RWPE2 (cell line): ENCODE results near the gene NCOA7.

ENCODE experiments used
- ATAC-seq: fragments of 200-7000 bp; cut with Tn5 transposase; 3 replicates; pipeline ENCODE4 v1.9.1; 2021; ENCODE audit warnings: low read depth
- DNase-seq: peaks from one replicate; pipeline ENCODE4 v3.0.0-alpha.2; 2020; ENCODE audit warnings: low spot score
- H3K27ac ChIP-seq: fragments of 450-650 bp; 2 replicates; pipeline ENCODE4 v1.5.1; 2017; ENCODE audit warnings: mild to moderate bottlenecking; ENCODE audit not compliant: poor library complexity, severe bottlenecking
- H3K27me3 ChIP-seq: fragments of 250-450 bp; sonication (Bioruptor Pico); 2 replicates; pipeline ENCODE4 v1.5.1; 2021; ENCODE audit warnings: mild to moderate bottlenecking, moderate library complexity; ENCODE audit not compliant: insufficient read depth, poor library complexity, severe bottlenecking
- H3K36me3 ChIP-seq: fragments of 250-450 bp; sonication (Bioruptor Pico); 2 replicates; pipeline ENCODE4 v1.5.1; 2020; ENCODE audit warnings: low read depth, mild to moderate bottlenecking, moderate library complexity
- H3K4me1 ChIP-seq: fragments of 250-450 bp; sonication (Bioruptor Pico); 2 replicates; pipeline ENCODE4 v1.5.1; 2021; ENCODE audit warnings: mild to moderate bottlenecking, moderate library complexity; ENCODE audit not compliant: insufficient read depth, poor library complexity, severe bottlenecking
- H3K4me3 ChIP-seq: fragments of 250-450 bp; sonication (Bioruptor Pico); 2 replicates; pipeline ENCODE4 v1.5.1; 2021; ENCODE audit warnings: mild to moderate bottlenecking, moderate library complexity; ENCODE audit not compliant: severe bottlenecking
- H3K9me3 ChIP-seq: fragments of 250-450 bp; sonication (Bioruptor Pico); 2 replicates; pipeline ENCODE4 v1.5.1; 2021; ENCODE audit warnings: mild to moderate bottlenecking, moderate library complexity; ENCODE audit not compliant: severe bottlenecking
- TF ChIP-seq, protein P1 (sequence below): fragments of 450-650 bp; IDR thresholded peaks from one replicate; pipeline ENCODE4 v1.5.1; 2017; ENCODE audit warnings: mild to moderate bottlenecking, moderate library complexity; ENCODE audit not compliant: poor library complexity, severe bottlenecking

The NCOA7 gene

DNA sequence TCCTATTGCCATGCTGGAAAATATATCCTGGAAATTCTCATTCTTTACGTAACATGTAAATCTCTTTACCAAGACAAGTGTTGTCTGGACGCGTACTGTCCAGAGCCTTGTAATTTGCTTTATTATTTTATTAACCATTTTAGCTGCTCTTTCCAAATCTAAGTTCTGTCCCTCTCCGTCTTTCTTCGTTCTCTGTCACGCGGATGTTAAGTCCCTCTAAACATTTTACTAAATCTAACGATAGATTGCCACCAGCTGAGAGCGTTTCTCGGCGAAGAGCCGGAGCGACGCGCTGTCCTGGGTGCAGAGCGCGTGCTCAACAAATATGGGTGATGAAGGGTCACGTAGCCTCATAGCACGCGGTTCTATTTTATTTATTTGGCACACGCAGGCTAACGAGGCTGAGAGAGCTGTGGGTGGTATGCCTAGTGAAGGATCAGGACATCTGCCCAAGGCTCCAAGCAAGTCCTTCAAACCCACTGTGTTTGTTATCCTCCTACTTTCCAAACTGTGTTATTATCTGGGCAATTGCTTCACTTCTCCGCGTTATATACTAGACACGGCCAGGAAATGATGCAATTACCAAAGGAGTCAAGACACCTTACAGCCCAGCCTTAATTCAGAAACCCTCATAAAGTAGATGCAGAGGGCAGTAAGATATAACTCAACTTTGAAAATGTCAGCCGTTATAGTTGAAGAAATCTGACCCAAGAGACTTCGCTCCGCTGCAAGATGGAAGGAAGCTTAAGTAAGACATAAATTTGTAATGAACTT, 10.0 kb upstream of the NCOA7 start:
- no peak for DNase-seq
- Histone ChIP-seq H3K27me3 (no peaks in the 10 kb centered on the region), H3K4me1 (peaks cover 9% of the 10 kb centered on the region), H3K27ac (peak overlapping the region; percentile 84), H3K9me3 (no peaks in the 10 kb centered on the region), H3K4me3 (peak overlapping the region; percentile 58), H3K36me3 (peaks cover under 1% of the 10 kb centered on the region; the same call in 1 of the 2 replicates)
- TF ChIP-seq, protein P1, sequence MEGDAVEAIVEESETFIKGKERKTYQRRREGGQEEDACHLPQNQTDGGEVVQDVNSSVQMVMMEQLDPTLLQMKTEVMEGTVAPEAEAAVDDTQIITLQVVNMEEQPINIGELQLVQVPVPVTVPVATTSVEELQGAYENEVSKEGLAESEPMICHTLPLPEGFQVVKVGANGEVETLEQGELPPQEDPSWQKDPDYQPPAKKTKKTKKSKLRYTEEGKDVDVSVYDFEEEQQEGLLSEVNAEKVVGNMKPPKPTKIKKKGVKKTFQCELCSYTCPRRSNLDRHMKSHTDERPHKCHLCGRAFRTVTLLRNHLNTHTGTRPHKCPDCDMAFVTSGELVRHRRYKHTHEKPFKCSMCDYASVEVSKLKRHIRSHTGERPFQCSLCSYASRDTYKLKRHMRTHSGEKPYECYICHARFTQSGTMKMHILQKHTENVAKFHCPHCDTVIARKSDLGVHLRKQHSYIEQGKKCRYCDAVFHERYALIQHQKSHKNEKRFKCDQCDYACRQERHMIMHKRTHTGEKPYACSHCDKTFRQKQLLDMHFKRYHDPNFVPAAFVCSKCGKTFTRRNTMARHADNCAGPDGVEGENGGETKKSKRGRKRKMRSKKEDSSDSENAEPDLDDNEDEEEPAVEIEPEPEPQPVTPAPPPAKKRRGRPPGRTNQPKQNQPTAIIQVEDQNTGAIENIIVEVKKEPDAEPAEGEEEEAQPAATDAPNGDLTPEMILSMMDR: no peak
- peak; percentile 78 for ATAC-seq

DNA sequence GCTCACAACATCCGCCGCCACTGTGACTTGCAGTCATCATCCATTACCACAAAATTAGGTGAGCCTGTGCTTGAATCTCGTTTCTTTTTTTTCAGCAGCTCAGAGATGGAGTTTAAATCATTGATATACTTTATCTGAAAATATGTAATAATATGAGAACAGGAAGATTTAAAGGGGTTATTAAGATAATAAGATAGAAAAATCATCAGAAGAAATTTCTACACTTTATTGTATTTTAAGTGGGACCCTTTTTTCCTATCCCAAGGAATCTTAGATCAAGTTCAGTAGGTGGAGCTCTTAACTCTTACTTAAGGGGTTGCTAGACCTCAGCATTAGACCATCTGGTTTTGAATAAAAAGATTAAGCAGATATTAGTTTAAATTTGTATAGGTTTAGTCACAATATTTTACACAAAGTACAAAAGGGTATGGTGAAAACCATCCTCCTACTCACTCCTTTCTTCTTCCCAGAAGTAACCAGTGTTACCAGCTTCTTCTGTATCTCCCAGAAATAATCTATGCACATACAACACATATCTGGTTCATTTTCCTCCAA, 9.4 kb upstream of the NCOA7 start:
- H3K4me1 ChIP-seq: peaks cover 9% of the 10 kb centered on the region
- TF ChIP-seq, protein P1: peak; percentile 68
- H3K27me3 ChIP-seq: no peaks in the 10 kb centered on the region
- H3K36me3 ChIP-seq: peaks cover 6% of the 10 kb centered on the region; the same call in 1 of the 2 replicates
- peak overlapping the region; percentile 84 for H3K27ac ChIP-seq
- DNase-seq (no peak), ATAC-seq (peak; percentile 44)
- no peaks in the 10 kb centered on the region for H3K9me3 ChIP-seq
- H3K4me3 ChIP-seq: peak overlapping the region; percentile 58

DNA sequence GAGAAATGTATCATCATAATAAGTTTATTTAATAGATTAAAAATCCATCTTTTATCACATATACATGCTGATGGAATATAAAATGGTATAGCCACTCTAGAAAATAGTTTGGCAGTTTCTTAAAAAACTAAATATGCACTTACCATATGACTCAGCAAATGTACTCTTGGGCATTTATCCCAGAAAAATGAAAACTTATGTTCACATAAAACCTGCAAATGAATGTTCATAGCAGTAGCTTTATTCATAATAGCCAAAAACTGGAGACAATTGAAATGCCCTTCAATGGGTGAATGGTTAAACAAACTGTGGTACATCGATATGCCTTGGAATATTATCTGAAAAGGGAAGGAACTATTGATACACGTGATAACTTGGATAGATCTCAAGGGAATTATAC, 6.4 kb upstream of the NCOA7 start:
- Histone ChIP-seq H3K4me1 (peaks cover 9% of the 10 kb centered on the region), H3K27me3 (no peaks in the 10 kb centered on the region), H3K4me3 (no peak overlapping the region), H3K27ac (no peak overlapping the region), H3K9me3 (no peaks in the 10 kb centered on the region), H3K36me3 (peaks cover 6% of the 10 kb centered on the region; the same call in 1 of the 2 replicates)
- TF ChIP-seq, protein P1: no peak
- DNase-seq (no peak), ATAC-seq (no peak)

DNA sequence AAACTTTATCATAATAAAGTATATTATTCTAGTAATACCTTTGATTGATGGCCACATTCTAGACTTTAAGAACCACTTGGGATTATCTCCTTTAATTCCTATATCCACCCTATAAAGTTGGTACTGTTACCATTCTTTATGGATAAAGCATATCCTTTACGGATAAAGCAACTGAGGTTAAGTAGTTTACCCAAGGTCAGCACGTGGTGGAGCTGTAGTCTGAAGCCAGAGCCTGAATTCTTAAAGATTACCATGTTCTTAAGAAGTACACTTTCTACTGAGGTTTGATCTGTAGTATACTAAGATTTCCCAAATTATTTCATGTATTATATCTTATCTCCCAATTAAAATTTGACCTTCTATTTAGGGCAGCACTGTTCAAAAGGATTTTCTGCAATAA, 3.0 kb upstream of the NCOA7 start:
- peaks cover 20% of the 10 kb centered on the region for H3K4me1 ChIP-seq
- DNase-seq: no peak
- no peak overlapping the region for H3K4me3 ChIP-seq
- peaks cover 6% of the 10 kb centered on the region; the same call in 1 of the 2 replicates for H3K36me3 ChIP-seq
- no peak overlapping the region for H3K27ac ChIP-seq
- no peaks in the 10 kb centered on the region for H3K9me3 ChIP-seq
- H3K27me3 ChIP-seq: no peaks in the 10 kb centered on the region
- TF ChIP-seq, protein P1: peak; percentile 47
- no peak for ATAC-seq

DNA sequence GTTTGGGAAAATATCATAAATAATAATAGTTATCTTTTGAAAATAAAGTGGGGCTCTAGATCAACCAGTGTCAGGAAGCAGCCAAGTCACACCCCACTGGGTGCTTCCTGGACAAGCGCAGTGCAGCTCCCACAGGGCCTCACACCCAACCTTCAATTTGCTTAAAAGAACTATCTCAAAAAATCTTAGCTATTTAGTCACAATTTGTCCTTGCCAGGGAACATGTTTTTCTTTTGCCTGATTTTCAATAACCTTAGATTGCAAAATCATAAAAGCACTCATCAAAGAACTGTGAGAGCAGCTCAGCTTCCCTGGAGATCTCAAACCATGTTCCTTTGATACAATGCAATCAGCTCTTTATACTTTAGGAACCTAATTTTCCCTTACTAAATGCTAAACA, 1.6 kb upstream of the NCOA7 start:
- no peak for DNase-seq
- Histone ChIP-seq H3K9me3 (no peaks in the 10 kb centered on the region), H3K27ac (peak overlapping the region; percentile 60), H3K27me3 (no peaks in the 10 kb centered on the region), H3K36me3 (peaks cover 6% of the 10 kb centered on the region; the same call in 1 of the 2 replicates), H3K4me3 (no peak overlapping the region), H3K4me1 (peaks cover 29% of the 10 kb centered on the region)
- TF ChIP-seq, protein P1: no peak
- no peak for ATAC-seq
